Gastrocnemius medialis (tissue), 4 donors: ENCODE data around the gene EXD3.

ENCODE experiments used
- CTCF ChIP-seq, 5 experiments: fragments of 450-650 bp in 3 of 5; fragments of 200-600 bp in 2 of 5; sonication (generic) in 2 of 5; IDR thresholded peaks in 4 of 5; conservative IDR thresholded peaks in 1 of 5; 1 replicate in 4 of 5; 2 replicates in 1 of 5; pipeline ENCODE4 v1.5.1; 2016 to 2019; ENCODE audit warnings: antibody characterized with exemption in 5 of 5, mild to moderate bottlenecking in 3 of 5, moderate library complexity in 3 of 5
- POLR2A ChIP-seq, 2 donors: fragments of 450-650 bp; IDR thresholded peaks; one replicate each; pipeline ENCODE4 v1.6.1; 2017; ENCODE audit warnings: antibody characterized with exemption in 2 of 2, mild to moderate bottlenecking in 2 of 2, moderate library complexity in 2 of 2

- no peak for TF ChIP-seq CTCF (IDR thresholded peaks at IDR 0.05 in 4 of 5, conservative IDR thresholded peaks at IDR 0.05 in 1 of 5)
- no peak for TF ChIP-seq POLR2A (IDR thresholded peaks at IDR 0.05)
Measured at GRCh38 chr9:137452006-137452760, 29.2 kb upstream of the EXD3 start.
